ENCODE results near the gene NUBPL. TPM values are rescaled to one million over a fixed set of nuclear protein-coding genes. Genes with fewer than 3 reads are reported as not detected.

NUBPL gene
- total and polyA plus RNA-seq, 7 donors, result 3.3 to 16.3 (median 8.5) TPM

- H3K4me1 ChIP-seq, result no peaks in the 10 kb centered on the region
- no peaks in the 10 kb centered on the region for H3K27me3 ChIP-seq (ENCODE audit: insufficient read depth in 3 of 3, low read length in 2 of 3)
- no peak overlapping the region for H3K27ac ChIP-seq
- TF ChIP-seq, protein P1, sequence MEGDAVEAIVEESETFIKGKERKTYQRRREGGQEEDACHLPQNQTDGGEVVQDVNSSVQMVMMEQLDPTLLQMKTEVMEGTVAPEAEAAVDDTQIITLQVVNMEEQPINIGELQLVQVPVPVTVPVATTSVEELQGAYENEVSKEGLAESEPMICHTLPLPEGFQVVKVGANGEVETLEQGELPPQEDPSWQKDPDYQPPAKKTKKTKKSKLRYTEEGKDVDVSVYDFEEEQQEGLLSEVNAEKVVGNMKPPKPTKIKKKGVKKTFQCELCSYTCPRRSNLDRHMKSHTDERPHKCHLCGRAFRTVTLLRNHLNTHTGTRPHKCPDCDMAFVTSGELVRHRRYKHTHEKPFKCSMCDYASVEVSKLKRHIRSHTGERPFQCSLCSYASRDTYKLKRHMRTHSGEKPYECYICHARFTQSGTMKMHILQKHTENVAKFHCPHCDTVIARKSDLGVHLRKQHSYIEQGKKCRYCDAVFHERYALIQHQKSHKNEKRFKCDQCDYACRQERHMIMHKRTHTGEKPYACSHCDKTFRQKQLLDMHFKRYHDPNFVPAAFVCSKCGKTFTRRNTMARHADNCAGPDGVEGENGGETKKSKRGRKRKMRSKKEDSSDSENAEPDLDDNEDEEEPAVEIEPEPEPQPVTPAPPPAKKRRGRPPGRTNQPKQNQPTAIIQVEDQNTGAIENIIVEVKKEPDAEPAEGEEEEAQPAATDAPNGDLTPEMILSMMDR (IDR thresholded peaks at IDR 0.05), result no peak
- no peaks in the 10 kb centered on the region for H3K36me3 ChIP-seq (ENCODE audit: insufficient read depth in 1 of 2, low read depth in 1 of 2)
- 91 to 98% (median 95%) methylated on average over 4 of the region's 4 CpGs for WGBS, 3 donors
- DNase-seq (no peak), ATAC-seq (no peak)
- no peaks in the 10 kb centered on the region for H3K9me3 ChIP-seq
- H3K4me3 ChIP-seq, result no peak overlapping the region
- intact Hi-C loops (cut with DNase I), result no loop called here
Measured at GRCh38 chr14:31881531-31882310, 320.5 kb downstream of the NUBPL start.

DNA sequence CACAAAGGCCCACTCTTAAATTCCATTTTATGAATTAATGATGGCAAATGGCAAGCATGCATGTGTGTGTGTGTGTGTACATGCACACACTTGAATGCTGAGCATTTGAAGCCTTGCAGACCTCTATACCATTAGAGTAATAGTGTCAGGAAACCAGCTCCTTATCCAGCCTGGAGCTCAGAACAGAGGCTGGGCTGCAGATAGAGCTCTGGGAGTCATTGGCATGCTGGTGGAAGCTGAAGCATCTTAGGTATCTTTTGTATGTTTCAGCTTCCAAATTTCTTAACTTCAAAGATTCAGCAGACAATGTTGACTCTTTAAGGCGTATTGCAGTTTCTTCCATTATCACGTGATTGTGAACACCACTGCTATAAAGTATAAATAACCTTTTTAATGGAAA, 323.0 kb downstream of the NUBPL start:
- Histone ChIP-seq H3K4me3 (no peak overlapping the region), H3K27me3 (ENCODE audit: insufficient read depth in 3 of 3, low read length in 2 of 3) (no peaks in the 10 kb centered on the region), H3K36me3 (ENCODE audit: insufficient read depth in 1 of 2, low read depth in 1 of 2) (no peaks in the 10 kb centered on the region), H3K9me3 (no peaks in the 10 kb centered on the region), H3K4me1 (no peaks in the 10 kb centered on the region), H3K27ac (no peak overlapping the region)
- WGBS, 3 donors, result 68 to 97% (median 96%) methylated on average over 2 of the region's 2 CpGs
- intact Hi-C loops (cut with DNase I), result no loop called here
- ATAC-seq, result no peak
- TF ChIP-seq, protein P1 (IDR thresholded peaks at IDR 0.05), result no peak
- no peak for DNase-seq

GRCh38 chr14:31884776-31885379, 323.7 kb downstream of the NUBPL start:
- Histone ChIP-seq H3K36me3 (ENCODE audit: insufficient read depth in 1 of 2, low read depth in 1 of 2) (no peaks in the 10 kb centered on the region), H3K4me1 (no peaks in the 10 kb centered on the region), H3K27ac (no peak overlapping the region), H3K27me3 (ENCODE audit: insufficient read depth in 3 of 3, low read length in 2 of 3) (no peaks in the 10 kb centered on the region), H3K9me3 (no peaks in the 10 kb centered on the region), H3K4me3 (no peak overlapping the region)
- 94 to 97% (median 95%) methylated on average over 7 of the region's 7 CpGs for WGBS, 3 donors
- TF ChIP-seq, protein P1 (IDR thresholded peaks at IDR 0.05), result no peak
- ATAC-seq, result no peak
- no peak for DNase-seq
- intact Hi-C loops (cut with DNase I), result no loop called here

GRCh38 chr14:31886156-31886835, 325.1 kb downstream of the NUBPL start:
- 80 to 81% (median 81%) methylated on average over 3 of the region's 3 CpGs for WGBS, 3 donors

More at GRCh38 chr14:31886156-31886835, 325.1 kb downstream of the NUBPL start:
- DNase-seq, result no peak
- H3K4me1 ChIP-seq, result no peaks in the 10 kb centered on the region
- no peak overlapping the region for H3K4me3 ChIP-seq
- H3K36me3 ChIP-seq (ENCODE audit: insufficient read depth in 1 of 2, low read depth in 1 of 2), result no peaks in the 10 kb centered on the region
- TF ChIP-seq, protein P1 (IDR thresholded peaks at IDR 0.05), result no peak
- intact Hi-C loops (cut with DNase I), result no loop called here
- H3K9me3 ChIP-seq, result no peaks in the 10 kb centered on the region
- no peak overlapping the region for H3K27ac ChIP-seq
- ATAC-seq, result no peak
- no peaks in the 10 kb centered on the region for H3K27me3 ChIP-seq (ENCODE audit: insufficient read depth in 3 of 3, low read length in 2 of 3)
